Activated CD4-positive, alpha-beta memory T cell treated with anti-CD3 and anti-CD28 coated beads for 36 hours (primary cell): ENCODE data around the gene PKP3. TPM values are rescaled to one million over a fixed set of nuclear protein-coding genes. Genes with fewer than 3 reads are reported as not detected.
A peak's percentile ranks its signal among the peaks of the same experiment; 100 is the strongest.
"Not testable (repeated sequence)": the region's sequence is repeated elsewhere in the genome, so short reads cannot be mapped to it uniquely, and the experiment has no call there.

Source experiments
- CTCF ChIA-PET: fragments of 350-600 bp; sonication (Branson Sonifier 250); formaldehyde crosslinking; loops from one replicate; lab custom pipeline; 2021; ENCODE audit warnings: antibody characterized with exemption, inconsistent platforms; lab: Charles Lee
- POLR2A ChIA-PET: fragments of 350-600 bp; sonication (Branson Sonifier 250); formaldehyde crosslinking; loops from one replicate; lab custom pipeline; 2021; ENCODE audit warnings: antibody characterized with exemption; lab: Charles Lee
- DNase-seq: peaks from one replicate; pipeline ENCODE4 v3.0.0-alpha.2; 2020
- H3K27ac Mint-ChIP-seq: one replicate; pipeline ENCODE4 v1.8.0; 2021; ENCODE audit warnings: mixed read lengths
- H3K27me3 Mint-ChIP-seq: one replicate; pipeline ENCODE4 v1.8.0; 2021; ENCODE audit warnings: mixed read lengths
- H3K36me3 Mint-ChIP-seq: one replicate; pipeline ENCODE4 v1.8.0; 2021; ENCODE audit warnings: mixed read lengths
- H3K4me1 Mint-ChIP-seq: one replicate; pipeline ENCODE4 v1.8.0; 2021; ENCODE audit warnings: low read depth, mixed read lengths
- H3K4me3 Mint-ChIP-seq: one replicate; pipeline ENCODE4 v1.8.0; 2021; ENCODE audit warnings: mild to moderate bottlenecking, mixed read lengths
- H3K9me3 Mint-ChIP-seq: one replicate; pipeline ENCODE4 v1.8.0; 2021; ENCODE audit warnings: mixed read lengths
- intact Hi-C: fragments of 100-400 bp; cut with micrococcal nuclease; formaldehyde crosslinking; loops from one replicate; pipeline ENCODE4 v1.15.1; 2023
- total RNA-seq, 2 experiments: library from RNA; stranded (reverse); gene quantifications; one replicate each; pipeline ENCODE4 v1.2.3, GENCODE V29; 2021

The PKP3 gene
- total RNA-seq, 2 experiments from 2014 or later: 0.40 TPM; not detected in 1

- peaks cover 2% of the 10 kb centered on the region for H3K36me3 Mint-ChIP-seq
- H3K4me3 Mint-ChIP-seq: no peak overlapping the region
- H3K4me1 Mint-ChIP-seq: peaks cover 10% of the 10 kb centered on the region
- intact Hi-C loops: no loop called here
- DNase-seq: no peak
- no peaks in the 10 kb centered on the region for H3K9me3 Mint-ChIP-seq
- H3K27ac Mint-ChIP-seq: no peak overlapping the region
- ChIA-PET CTCF (no interaction called here), POLR2A (no interaction called here)
- H3K27me3 Mint-ChIP-seq: no peaks in the 10 kb centered on the region
Observed at GRCh38 chr11:433111-433510, 39.1 kb downstream of the PKP3 start.

GRCh38 chr11:433641-434040, 39.6 kb downstream of the PKP3 start:
- H3K27ac Mint-ChIP-seq: no peak overlapping the region
- no peaks in the 10 kb centered on the region for H3K27me3 Mint-ChIP-seq
- H3K4me1 Mint-ChIP-seq: peaks cover 10% of the 10 kb centered on the region
- H3K9me3 Mint-ChIP-seq: no peaks in the 10 kb centered on the region
- CTCF ChIA-PET: no interaction called here
- no peak for DNase-seq
- POLR2A ChIA-PET: no interaction called here
- intact Hi-C loops: no loop called here
- H3K4me3 Mint-ChIP-seq: no peak overlapping the region
- peaks cover 2% of the 10 kb centered on the region for H3K36me3 Mint-ChIP-seq

- Mint-ChIP-seq H3K9me3 (no peaks in the 10 kb centered on the region), H3K27me3 (no peaks in the 10 kb centered on the region), H3K27ac (no peak overlapping the region), H3K4me3 (no peak overlapping the region), H3K36me3 (no peaks in the 10 kb centered on the region), H3K4me1 (peaks cover 13% of the 10 kb centered on the region)
- intact Hi-C loops: no loop called here
- POLR2A ChIA-PET: no interaction called here
- CTCF ChIA-PET: no interaction called here
- DNase-seq: no peak
Observed at GRCh38 chr11:434496-434895, 40.5 kb downstream of the PKP3 start.

GRCh38 chr11:434999-435740, 41.2 kb downstream of the PKP3 start:
- H3K4me3 Mint-ChIP-seq, CTCF ChIA-PET, H3K36me3 Mint-ChIP-seq, POLR2A ChIA-PET, H3K27me3 Mint-ChIP-seq, intact Hi-C loops, DNase-seq, H3K9me3 Mint-ChIP-seq, H3K27ac Mint-ChIP-seq: not testable (repeated sequence)
- peaks cover 20% of the 10 kb centered on the region for H3K4me1 Mint-ChIP-seq

GRCh38 chr11:437228-437870, 43.3 kb downstream of the PKP3 start:
- Mint-ChIP-seq H3K4me1 (peaks cover 31% of the 10 kb centered on the region), H3K9me3 (no peaks in the 10 kb centered on the region), H3K27ac (no peak overlapping the region), H3K4me3 (no peak overlapping the region), H3K36me3 (no peaks in the 10 kb centered on the region), H3K27me3 (no peaks in the 10 kb centered on the region)
- intact Hi-C loops: no loop called here
- CTCF ChIA-PET: no interaction called here
- no peak for DNase-seq
- POLR2A ChIA-PET: no interaction called here

GRCh38 chr11:438101-438844, 44.3 kb downstream of the PKP3 start:
- Mint-ChIP-seq H3K4me1 (peaks cover 31% of the 10 kb centered on the region), H3K4me3 (no peak overlapping the region), H3K27me3 (no peaks in the 10 kb centered on the region), H3K36me3 (no peaks in the 10 kb centered on the region), H3K27ac (no peak overlapping the region), H3K9me3 (no peaks in the 10 kb centered on the region)
- intact Hi-C loops: no loop called here
- DNase-seq: no peak
- POLR2A ChIA-PET: no interaction called here
- CTCF ChIA-PET: no interaction called here

- Mint-ChIP-seq H3K36me3 (no peaks in the 10 kb centered on the region), H3K9me3 (no peaks in the 10 kb centered on the region), H3K4me1 (peaks cover 31% of the 10 kb centered on the region), H3K27me3 (peaks cover 2% of the 10 kb centered on the region), H3K27ac (no peak overlapping the region), H3K4me3 (no peak overlapping the region)
- no peak for DNase-seq
- ChIA-PET POLR2A (interaction anchor here (1.0 kb wide), 1 partner anchor 10 kb away, joined by 5 read pairs; no protein-coding TSS in a partner anchor), CTCF (interaction anchor here (1.2 to 1.3 kb wide), 2 partner anchors 9 to 79 kb away, joined by 5 to 6 read pairs; no protein-coding TSS in a partner anchor)
- intact Hi-C loops: no loop called here
Observed at GRCh38 chr11:439315-440064, 45.5 kb downstream of the PKP3 start.

GRCh38 chr11:440065-441042, 46.3 kb downstream of the PKP3 start:
- Mint-ChIP-seq H3K4me1 (peaks cover 31% of the 10 kb centered on the region), H3K9me3 (no peaks in the 10 kb centered on the region), H3K36me3 (no peaks in the 10 kb centered on the region), H3K27ac (no peak overlapping the region), H3K27me3 (peaks cover 2% of the 10 kb centered on the region), H3K4me3 (peak overlapping the region; percentile 73)
- intact Hi-C loops: no loop called here
- DNase-seq: peak; percentile 46
- ChIA-PET POLR2A (interaction anchor here (1.0 to 1.1 kb wide), 2 partner anchors 9 to 124 kb away, joined by 3 to 5 read pairs; no protein-coding TSS in a partner anchor), CTCF (interaction anchor here (0.7 to 1.5 kb wide), 5 partner anchors 8 to 1451 kb away, joined by 3 to 6 read pairs (median 4); no protein-coding TSS in a partner anchor)

GRCh38 chr11:441043-441417, 47.0 kb downstream of the PKP3 start:
- peaks cover 31% of the 10 kb centered on the region for H3K4me1 Mint-ChIP-seq
- ChIA-PET CTCF (interaction anchor here (0.8 to 1.5 kb wide), 2 partner anchors 34 to 78 kb away, joined by 3 to 5 read pairs; no protein-coding TSS in a partner anchor), POLR2A (interaction anchor here (1.0 to 1.1 kb wide), 2 partner anchors 13 to 125 kb away, joined by 3 read pairs; no protein-coding TSS in a partner anchor)
- H3K27ac Mint-ChIP-seq: no peak overlapping the region
- no peaks in the 10 kb centered on the region for H3K9me3 Mint-ChIP-seq
- DNase-seq: no peak
- intact Hi-C loops: no loop called here
- H3K4me3 Mint-ChIP-seq: peak overlapping the region; percentile 73
- peaks cover 2% of the 10 kb centered on the region for H3K27me3 Mint-ChIP-seq
- H3K36me3 Mint-ChIP-seq: no peaks in the 10 kb centered on the region

- intact Hi-C loops: no loop called here
Observed at GRCh38 chr11:441418-442274, 47.6 kb downstream of the PKP3 start, which contains the start of gene ANO9. Gene ANO9 (minus strand): TSS chr11:442011. CDS start chr11:441926, 85 bp downstream.

More at GRCh38 chr11:441418-442274, 47.6 kb downstream of the PKP3 start, which contains the start of gene ANO9:
- H3K9me3 Mint-ChIP-seq: no peaks in the 10 kb centered on the region
- peaks cover 29% of the 10 kb centered on the region for H3K4me1 Mint-ChIP-seq
- peak; percentile 79 for DNase-seq
- H3K36me3 Mint-ChIP-seq: no peaks in the 10 kb centered on the region
- POLR2A ChIA-PET: interaction anchor here (0.7 to 1.1 kb wide), 4 partner anchors 14 to 205 kb away, joined by 3 read pairs; partner anchors contain the start of gene PSMD13
- no peak within 1 kb of the TSS for H3K27ac Mint-ChIP-seq
- H3K4me3 Mint-ChIP-seq: peak within 1 kb of the TSS; percentile 73
- CTCF ChIA-PET: interaction anchor here (0.6 to 1.5 kb wide), 3 partner anchors 77 to 162 kb away, joined by 3 to 5 read pairs (median 3); no protein-coding TSS in a partner anchor
- peaks cover 2% of the 10 kb centered on the region for H3K27me3 Mint-ChIP-seq
